Activated T-cell treated with anti-CD3 and anti-CD28 coated beads, Interleukin-2, amount 50 U/mL, for 4 hours (primary cell): ENCODE results near the gene ECI1. TPM values are rescaled to one million over a fixed set of nuclear protein-coding genes. Genes with fewer than 3 reads are reported as not detected.

Experiments used
- ATAC-seq, 2 donors: fragments of 200-7000 bp; cut with Tn5 transposase; one replicate each; pipeline ENCODE4 v1.10.0; 2021
- DNase-seq: peaks from one replicate; pipeline ENCODE4 v3.0.0-alpha.2; 2020
- H3K27me3 Mint-ChIP-seq: one replicate; pipeline ENCODE4 v1.8.0; 2021; ENCODE audit warnings: low read depth, mixed read lengths
- H3K36me3 Mint-ChIP-seq: one replicate; pipeline ENCODE4 v1.8.0; 2022; ENCODE audit warnings: mixed read lengths; ENCODE audit not compliant: insufficient read depth
- H3K4me1 Mint-ChIP-seq: one replicate; pipeline ENCODE4 v1.8.0; 2021; ENCODE audit warnings: low read depth, mixed read lengths
- H3K4me3 Mint-ChIP-seq: one replicate; pipeline ENCODE4 v1.8.0; 2021; ENCODE audit warnings: mild to moderate bottlenecking, moderate library complexity, mixed read lengths
- H3K9me3 Mint-ChIP-seq: one replicate; pipeline ENCODE4 v1.8.0; 2021; ENCODE audit warnings: mixed read lengths
- total RNA-seq, 3 donors: library from RNA; stranded (reverse); gene quantifications; one replicate each; pipeline ENCODE4 v1.2.1, GENCODE V29; 2021

Gene ECI1
- total RNA-seq, 3 donors from 2014 or later: 21.6 to 23.8 (median 22.5) TPM

DNA sequence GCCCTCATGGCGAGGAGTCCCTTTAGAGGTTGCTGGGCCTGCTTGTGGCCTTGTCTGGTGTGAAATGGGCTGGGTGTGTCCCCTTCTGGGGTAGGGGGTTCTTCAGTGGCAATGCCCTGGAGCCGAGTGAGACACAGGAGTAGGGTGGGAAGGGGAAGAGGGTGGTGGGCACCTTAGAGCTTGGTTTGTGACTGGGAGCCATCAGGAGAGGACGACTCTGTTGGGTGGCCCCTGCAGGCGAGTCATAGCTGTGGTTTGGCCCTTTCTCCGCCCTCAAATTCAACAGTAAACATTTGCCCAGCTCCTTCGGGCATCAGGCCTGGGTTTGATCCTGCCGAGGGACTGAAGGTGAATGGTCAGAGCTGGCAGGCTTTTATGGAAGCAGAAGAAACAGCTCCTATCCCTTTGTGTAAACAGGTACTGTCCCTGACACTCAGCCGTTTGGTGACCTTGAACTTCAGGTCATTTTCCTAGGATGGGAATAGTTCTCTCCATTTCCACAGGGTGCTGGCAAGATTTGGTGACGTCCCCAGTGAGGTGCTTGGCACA is 25.1 kb downstream of the ECI1 start:
- Mint-ChIP-seq H3K4me1 (peaks cover 17% of the 10 kb centered on the region), H3K9me3 (no peaks in the 10 kb centered on the region), H3K36me3 (peaks cover 13% of the 10 kb centered on the region), H3K27me3 (no peaks in the 10 kb centered on the region), H3K4me3 (no peak overlapping the region)
- ATAC-seq: no peak
- DNase-seq: no peak

DNA sequence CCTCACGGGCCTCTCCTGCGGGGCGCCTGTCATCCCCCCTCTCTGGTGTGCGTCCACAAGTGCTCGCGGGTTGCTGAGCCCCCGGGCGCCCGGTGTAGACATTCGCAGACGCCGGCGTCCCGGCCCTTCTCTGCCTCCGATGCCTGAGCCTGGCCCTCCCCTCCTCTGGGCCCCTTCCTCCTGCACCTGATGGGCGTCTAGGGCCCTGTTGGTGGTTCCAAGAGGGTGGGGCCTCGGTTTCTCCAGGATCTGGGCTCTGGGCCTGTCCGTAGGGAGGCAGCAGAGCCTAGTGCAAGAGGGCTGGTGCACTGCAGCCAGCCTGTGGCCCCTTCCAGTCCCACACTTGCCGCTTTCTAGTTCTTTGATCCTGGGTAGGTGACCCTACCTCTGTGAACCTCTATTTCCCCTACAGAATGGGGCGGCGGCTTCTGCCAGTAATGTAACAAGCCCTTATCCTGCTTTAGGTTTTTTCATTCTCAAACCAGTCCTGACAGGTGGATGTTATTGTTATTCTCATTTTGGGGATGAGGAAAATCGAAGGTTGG is 27.4 kb downstream of the ECI1 start:
- no peak for DNase-seq
- H3K4me3 Mint-ChIP-seq: peak overlapping the region; percentile 85
- peaks cover 17% of the 10 kb centered on the region for H3K4me1 Mint-ChIP-seq
- no peaks in the 10 kb centered on the region for H3K9me3 Mint-ChIP-seq
- peak; percentile 23 to 35 for ATAC-seq
- peaks cover 4% of the 10 kb centered on the region for H3K36me3 Mint-ChIP-seq
- no peaks in the 10 kb centered on the region for H3K27me3 Mint-ChIP-seq

DNA sequence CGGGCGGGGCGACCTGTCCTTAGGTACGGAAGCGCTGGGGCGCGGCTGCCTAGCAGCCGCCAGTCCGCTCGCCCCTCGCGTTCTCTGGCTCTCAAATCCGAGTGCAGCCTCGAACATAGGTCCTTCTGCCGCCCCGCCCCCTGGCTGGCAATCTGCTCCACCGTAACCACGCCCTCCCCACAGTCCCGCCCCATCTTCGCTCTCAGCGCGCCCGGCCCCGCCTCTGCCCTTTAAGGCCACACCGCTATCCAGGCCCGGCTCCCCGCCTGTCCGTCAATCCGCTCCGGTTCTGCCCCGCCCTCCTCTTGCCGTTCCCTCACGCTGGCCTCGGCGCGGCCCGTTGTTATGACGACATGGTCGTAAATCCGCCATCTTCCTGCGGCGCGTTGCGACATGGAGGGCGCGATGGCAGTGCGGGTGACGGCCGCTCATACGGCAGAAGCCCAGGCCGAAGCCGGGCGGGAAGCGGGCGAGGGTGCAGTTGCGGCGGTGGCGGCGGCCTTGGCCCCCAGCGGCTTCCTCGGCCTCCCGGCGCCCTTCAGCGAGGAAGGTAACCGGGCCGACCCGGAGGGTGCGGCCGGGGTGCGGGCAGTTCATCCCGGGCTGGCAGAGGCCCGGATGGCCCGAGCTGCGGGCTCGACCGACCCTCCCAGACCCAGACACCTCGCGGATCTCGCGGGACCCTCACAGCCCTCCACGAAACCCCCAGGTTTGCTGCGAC is 28.0 kb downstream of the ECI1 start, which contains the start of gene E4F1:
Gene E4F1, plus strand, starts transcription at position 371 of the 721 bp plus-strand sequence. Its CDS starts 23 bp downstream, at position 394.
- DNase-seq: peak; percentile 99
- Mint-ChIP-seq H3K27me3 (no peaks in the 10 kb centered on the region), H3K4me1 (peaks cover 17% of the 10 kb centered on the region), H3K9me3 (no peaks in the 10 kb centered on the region), H3K4me3 (peak within 1 kb of the TSS; percentile 85), H3K36me3 (peaks cover 4% of the 10 kb centered on the region)
- ATAC-seq: peak; percentile 98

DNA sequence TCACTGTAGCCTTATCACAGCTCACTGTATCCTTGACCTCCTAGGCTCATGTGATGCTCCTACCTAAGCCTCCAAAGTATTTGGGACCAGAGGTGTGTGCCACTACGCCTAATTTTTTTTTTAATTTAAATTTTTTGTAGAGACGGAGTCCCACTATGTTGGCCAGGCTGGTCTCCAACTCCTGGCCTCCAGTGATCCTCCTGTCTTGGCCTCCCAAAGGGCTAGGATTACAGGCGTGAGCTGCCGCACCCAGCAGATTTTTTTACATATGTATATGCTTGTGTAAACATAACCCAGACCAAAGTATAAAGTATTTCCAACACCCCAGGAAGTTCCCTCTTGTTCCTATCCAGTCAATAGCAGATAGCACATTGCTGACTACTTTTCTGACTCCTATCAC is 35.1 kb downstream of the ECI1 start:
- DNase-seq (no peak), ATAC-seq (no peak)
- peak overlapping the region; percentile 87 for H3K4me3 Mint-ChIP-seq
- no peaks in the 10 kb centered on the region for H3K9me3 Mint-ChIP-seq
- peaks cover 6% of the 10 kb centered on the region for H3K36me3 Mint-ChIP-seq
- H3K4me1 Mint-ChIP-seq: peaks cover 15% of the 10 kb centered on the region
- no peaks in the 10 kb centered on the region for H3K27me3 Mint-ChIP-seq

DNA sequence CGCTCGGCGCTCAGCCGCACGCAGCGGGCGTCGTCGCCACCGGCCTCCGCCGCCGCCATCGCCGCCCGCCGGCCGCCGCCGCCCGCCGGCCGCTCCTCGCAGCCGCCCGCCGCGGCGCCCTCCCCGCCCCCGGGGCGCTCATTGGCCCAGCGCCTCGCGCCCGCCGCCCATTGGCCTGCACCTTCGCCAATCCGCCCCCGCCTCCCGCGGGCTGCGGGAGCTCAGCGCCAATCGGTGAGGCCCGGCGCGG is 36.7 kb downstream of the ECI1 start, which contains the start of gene PGP:
Gene PGP, minus strand, starts transcription at position 122 of the 250 bp plus-strand sequence. Its CDS starts 63 bp downstream, at position 59.
- H3K27me3 Mint-ChIP-seq: no peaks in the 10 kb centered on the region
- H3K4me3 Mint-ChIP-seq: peak within 1 kb of the TSS; percentile 87
- H3K4me1 Mint-ChIP-seq: peaks cover 15% of the 10 kb centered on the region
- no peak for DNase-seq
- peaks cover 6% of the 10 kb centered on the region for H3K36me3 Mint-ChIP-seq
- peak; percentile 92 to 93 for ATAC-seq
- H3K9me3 Mint-ChIP-seq: no peaks in the 10 kb centered on the region

DNA sequence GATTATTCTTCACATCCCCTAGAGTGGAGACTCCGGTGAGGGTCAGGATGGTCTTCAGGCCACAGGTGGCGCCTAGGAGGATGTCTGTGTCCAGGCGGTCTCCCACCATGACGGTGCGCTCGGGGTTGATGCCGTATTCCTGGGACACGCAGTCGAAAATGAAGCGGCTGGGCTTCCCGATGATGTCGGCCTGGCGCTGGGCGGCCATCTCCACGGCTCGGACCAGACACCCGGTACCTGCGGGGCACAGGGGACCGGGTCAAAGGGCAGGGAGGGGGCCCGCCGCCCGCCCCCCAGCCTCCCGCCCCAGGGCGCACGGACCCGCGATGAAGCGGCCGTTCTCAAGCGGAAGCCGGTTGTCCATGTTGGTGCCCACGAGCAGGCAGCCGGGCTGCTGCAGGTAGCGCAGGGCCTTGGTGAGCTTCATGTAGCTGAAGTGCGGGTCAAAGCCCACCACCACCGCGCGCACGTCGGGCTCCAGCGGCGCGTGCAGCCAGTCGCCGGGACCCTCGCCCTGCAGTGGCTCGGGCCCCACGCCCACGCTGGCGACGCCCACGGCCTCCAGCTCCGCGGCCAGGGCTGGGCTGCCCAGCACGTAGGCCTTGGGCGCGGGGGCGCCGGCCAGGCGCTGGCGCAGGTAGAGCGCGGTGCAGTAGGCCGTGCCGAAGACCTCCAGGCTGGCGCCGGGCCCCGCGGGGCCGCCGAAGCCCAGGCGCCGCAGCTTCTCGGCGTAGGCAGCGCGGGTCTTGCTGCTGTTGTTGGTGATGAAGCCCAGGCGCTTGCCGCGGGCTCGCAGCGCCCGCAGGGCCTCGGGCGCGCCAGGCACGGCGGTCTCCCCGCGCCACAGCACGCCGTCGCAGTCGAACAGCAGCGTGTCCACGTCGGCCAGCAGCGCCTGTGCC is 37.3 kb downstream of the ECI1 start:
- ATAC-seq (peak; percentile 0 to 5), DNase-seq (no peak)
- H3K36me3 Mint-ChIP-seq: peaks cover 6% of the 10 kb centered on the region

DNA sequence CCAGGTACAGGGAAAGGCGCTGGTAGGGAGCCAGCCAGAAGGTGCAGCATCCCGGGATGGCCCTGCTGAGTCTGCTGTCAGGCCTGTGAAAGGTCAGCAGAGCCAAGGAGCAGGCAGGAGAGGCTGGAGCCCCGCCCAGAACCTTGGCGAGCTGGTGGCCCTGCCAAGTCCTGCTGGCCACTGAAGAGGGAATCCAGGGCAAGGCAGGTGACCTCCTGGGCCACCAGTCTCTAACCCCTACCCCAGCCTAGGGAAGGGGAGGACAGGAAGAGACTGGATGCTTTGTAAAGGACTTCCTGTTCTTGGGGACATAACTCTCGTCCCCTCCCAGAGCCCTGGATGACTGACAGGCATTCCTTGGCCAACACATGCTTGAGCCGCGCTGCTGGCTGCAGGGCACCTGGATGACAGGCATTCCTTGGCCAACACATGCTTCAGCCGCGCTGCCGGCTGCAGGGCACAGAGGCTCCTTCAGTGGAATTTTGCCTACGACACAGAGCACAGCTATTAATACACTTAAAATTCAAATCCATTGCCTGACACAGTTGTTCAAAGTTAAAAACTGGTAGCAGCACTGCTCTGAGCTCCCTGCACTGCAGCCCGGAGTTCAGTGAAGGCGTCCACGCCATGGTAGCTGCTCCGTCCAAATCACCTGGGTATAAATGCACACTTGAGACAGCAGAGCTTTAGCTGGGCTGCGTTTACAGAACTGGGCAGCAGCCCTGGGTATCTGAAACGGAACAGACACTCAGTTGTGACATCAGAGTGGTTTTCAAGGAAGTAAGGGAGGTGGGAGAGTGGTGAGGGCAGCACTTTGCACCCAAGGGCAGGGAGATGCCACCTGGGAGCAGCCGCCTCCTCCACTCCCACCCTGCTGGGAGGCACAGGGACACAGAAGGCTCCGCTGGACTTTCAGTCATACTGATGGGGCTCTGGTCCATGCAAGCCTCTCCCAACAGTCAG is 38.7 kb downstream of the ECI1 start:
- Mint-ChIP-seq H3K9me3 (no peaks in the 10 kb centered on the region), H3K4me1 (peaks cover 17% of the 10 kb centered on the region), H3K27me3 (no peaks in the 10 kb centered on the region), H3K4me3 (peak overlapping the region; percentile 81), H3K36me3 (peaks cover 8% of the 10 kb centered on the region)
- DNase-seq: no peak
- ATAC-seq: no peak

More for the DNA sequence above, 37.3 kb downstream of the ECI1 start:
- H3K4me1 Mint-ChIP-seq: peaks cover 15% of the 10 kb centered on the region
- H3K4me3 Mint-ChIP-seq: peak overlapping the region; percentile 81
- H3K27me3 Mint-ChIP-seq: no peaks in the 10 kb centered on the region
- H3K9me3 Mint-ChIP-seq: no peaks in the 10 kb centered on the region

DNA sequence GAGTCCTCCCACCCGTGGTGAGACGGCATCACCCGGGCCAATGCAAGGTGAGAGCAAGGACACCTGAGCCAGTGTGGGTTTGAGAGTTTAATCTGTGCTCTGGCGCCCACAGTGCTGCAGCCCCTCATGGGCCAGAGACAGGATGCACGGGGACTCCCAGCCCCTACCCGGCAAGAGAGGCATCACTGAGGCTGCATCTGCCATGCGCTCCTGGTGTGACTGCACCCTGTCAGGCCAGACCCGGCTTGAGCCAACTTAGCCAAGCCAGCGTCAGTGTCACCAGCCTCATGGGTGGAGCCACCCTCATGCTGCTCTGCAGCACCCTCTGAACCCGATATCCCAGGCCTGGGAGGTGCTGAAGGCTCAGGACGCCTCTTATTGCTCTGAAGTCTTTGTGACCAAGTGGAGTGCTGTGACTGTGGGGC is 39.5 kb downstream of the ECI1 start:
- DNase-seq: no peak

DNA sequence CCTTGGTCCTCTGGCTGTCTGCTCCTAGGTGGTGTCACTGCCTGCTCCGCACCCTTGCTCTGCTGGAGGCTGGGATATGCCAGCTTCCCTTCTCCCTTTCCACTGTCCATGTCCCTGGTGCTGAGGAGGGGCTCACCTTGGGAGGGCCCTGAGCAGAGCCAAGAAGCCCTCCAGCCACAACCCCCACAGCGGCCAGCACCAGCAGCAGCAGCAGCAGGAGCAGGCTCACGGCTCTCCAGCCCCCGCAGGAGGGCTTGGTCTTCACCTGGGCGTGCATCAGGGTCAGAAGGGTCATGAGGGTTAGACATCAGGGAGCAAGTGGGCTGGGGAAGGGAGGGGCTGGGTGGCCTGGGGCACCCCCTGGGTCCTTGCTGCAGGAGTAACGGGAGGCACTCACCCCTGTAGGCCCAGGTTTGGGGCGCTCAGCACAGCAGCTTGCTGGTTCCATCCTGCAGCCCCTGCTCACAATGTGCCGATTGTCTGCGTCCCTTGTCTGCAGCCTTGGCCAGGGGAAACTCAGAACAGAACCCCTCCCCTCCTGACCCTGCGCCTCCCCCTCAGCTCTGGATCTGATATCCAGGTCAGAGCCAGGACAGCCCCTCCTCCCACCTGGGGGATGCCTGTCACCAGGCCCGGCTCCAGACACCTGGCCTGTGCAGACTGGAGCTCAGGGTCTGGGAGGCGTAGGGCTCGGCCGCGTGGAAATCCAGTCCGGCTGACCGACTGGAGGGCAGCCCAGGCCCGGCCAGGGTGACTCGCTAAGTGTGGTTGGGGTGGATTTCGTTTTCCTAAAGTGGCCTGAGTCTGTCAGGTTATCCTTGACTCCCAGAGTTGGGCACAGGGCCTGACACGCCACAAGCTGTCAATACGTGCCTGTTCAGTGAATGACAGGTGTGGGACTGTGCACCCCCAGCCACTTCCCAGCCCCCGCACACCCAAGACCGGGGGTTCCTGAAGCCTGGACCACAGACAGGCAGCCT is 40.7 kb downstream of the ECI1 start, which contains the start of gene BRICD5:
Gene BRICD5, minus strand, starts transcription at position 478 of the 980 bp plus-strand sequence. Its CDS starts 30 bp downstream, at position 448.
- no peaks in the 10 kb centered on the region for H3K9me3 Mint-ChIP-seq
- DNase-seq (no peak), ATAC-seq (no peak)
- H3K27me3 Mint-ChIP-seq: no peaks in the 10 kb centered on the region
- H3K4me1 Mint-ChIP-seq: peaks cover 27% of the 10 kb centered on the region
- H3K36me3 Mint-ChIP-seq: peaks cover 13% of the 10 kb centered on the region
- H3K4me3 Mint-ChIP-seq: no peak within 1 kb of the TSS

More for the DNA sequence above, 39.5 kb downstream of the ECI1 start:
- peak overlapping the region; percentile 31 for H3K4me3 Mint-ChIP-seq
- ATAC-seq: no peak
- H3K36me3 Mint-ChIP-seq: peaks cover 11% of the 10 kb centered on the region
- H3K27me3 Mint-ChIP-seq: no peaks in the 10 kb centered on the region
- no peaks in the 10 kb centered on the region for H3K9me3 Mint-ChIP-seq
- H3K4me1 Mint-ChIP-seq: peaks cover 23% of the 10 kb centered on the region

DNA sequence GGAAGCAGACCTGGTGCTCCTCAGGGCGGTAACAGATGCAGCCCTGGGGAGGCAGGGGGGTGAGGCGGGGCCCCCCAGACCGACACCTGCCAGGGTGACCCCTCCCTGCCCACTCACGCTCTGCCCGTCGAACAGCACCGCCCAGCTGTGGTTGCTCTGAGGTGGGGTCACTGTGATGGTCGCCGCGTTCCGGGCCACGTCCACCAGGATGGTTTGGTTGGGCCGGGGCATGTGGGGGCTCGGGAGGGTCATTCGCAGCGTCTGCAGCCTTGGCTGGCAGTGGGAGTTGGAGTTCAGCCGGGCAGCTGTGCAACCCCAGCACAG is 41.4 kb downstream of the ECI1 start:
- DNase-seq: no peak
- Mint-ChIP-seq H3K27me3 (no peaks in the 10 kb centered on the region), H3K9me3 (no peaks in the 10 kb centered on the region), H3K4me1 (peaks cover 27% of the 10 kb centered on the region), H3K36me3 (peaks cover 13% of the 10 kb centered on the region), H3K4me3 (no peak overlapping the region)
- ATAC-seq: no peak

DNA sequence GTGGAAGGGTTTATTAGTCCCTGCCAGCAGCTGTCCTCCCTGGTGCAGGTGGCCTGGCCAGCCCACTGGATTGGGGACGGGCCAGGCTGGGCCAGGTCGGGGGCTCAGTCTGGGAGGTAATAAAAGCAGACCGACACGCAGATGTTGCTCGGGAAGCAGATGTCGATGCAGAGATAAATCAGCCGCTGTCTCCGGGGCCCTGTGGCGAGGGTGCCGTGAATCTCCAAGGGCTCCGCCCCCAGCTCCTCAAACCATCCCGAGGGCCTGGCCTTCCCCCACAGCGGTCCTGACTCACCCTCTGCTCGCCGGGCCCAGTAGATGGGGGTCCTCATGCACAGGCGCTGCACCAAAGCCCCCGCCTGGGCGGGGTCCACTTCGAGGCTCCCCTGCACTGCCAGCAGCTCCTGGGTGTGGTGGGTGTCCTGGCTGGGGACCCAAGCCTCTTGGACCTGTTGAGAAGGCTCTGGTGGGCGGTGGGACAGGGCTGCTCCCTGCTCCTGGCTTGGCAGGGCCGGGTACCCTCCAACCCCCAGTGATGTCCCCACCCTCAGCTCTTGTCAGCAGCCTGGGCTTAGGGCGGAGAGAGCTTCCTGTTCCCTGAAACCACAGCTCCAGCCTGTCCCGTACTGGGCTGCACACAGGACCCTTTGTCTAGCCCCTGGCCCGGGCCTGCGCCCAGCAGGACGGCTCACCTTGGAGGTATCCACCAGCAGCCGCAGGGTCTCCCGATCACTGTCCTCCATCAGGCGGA is 42.0 kb downstream of the ECI1 start:
- ATAC-seq (no peak), DNase-seq (no peak)
- no peaks in the 10 kb centered on the region for H3K27me3 Mint-ChIP-seq
- peaks cover 13% of the 10 kb centered on the region for H3K36me3 Mint-ChIP-seq
- H3K4me3 Mint-ChIP-seq: no peak overlapping the region
- H3K4me1 Mint-ChIP-seq: peaks cover 30% of the 10 kb centered on the region
- H3K9me3 Mint-ChIP-seq: no peaks in the 10 kb centered on the region

DNA sequence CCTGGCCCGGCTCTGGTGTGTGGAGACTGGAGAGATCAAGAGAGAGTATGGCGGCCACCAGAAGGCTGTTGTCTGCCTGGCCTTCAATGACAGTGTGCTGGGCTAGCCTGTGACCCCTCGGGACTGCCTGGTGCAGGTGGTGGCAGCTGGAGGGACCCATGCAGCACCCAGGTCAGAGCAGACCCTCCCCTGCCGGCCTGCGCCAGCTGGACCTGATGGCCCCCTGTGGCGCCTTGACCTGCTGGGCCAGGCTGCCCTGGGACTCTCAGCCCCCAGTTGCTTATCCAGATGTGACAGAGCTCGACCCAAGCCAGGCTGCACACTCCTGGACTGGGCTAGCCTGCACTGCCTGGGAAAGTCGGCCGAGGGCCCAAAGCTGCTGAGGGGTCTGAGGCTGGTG is 42.6 kb downstream of the ECI1 start:
- Mint-ChIP-seq H3K9me3 (no peaks in the 10 kb centered on the region), H3K4me3 (no peak overlapping the region), H3K4me1 (peaks cover 33% of the 10 kb centered on the region), H3K36me3 (peaks cover 13% of the 10 kb centered on the region), H3K27me3 (no peaks in the 10 kb centered on the region)
- no peak for DNase-seq
- no peak for ATAC-seq
